ENCODE results near the gene PHACTR1. TPM values are rescaled to one million over a fixed set of nuclear protein-coding genes. Genes with fewer than 3 reads are reported as not detected.

The PHACTR1 gene
- total RNA-seq, 1 experiment from 2014 or later = 0.05 TPM

DNA sequence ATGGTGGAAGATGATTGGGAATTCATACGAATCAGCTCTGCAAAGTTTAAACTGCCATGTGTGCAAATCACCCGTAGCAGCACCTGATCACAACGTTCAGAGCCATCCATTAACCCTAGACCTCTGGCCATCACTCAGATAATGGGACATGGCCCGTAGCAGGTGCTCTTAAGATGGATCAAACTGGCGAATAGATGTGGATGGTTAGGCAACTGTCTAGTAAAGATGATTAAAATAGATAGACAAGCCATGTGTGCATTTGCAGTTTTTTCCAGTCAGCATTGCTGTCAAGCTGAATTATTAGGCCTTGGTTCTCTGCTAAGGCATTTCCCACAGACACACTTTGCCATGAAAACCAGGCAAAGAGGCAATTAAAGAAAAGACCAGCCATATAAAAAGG, 40.6 kb upstream of the PHACTR1 start:
- intact Hi-C loops (cut with micrococcal nuclease; ENCODE audit: unreplicated experiment) = no loop called here

DNA sequence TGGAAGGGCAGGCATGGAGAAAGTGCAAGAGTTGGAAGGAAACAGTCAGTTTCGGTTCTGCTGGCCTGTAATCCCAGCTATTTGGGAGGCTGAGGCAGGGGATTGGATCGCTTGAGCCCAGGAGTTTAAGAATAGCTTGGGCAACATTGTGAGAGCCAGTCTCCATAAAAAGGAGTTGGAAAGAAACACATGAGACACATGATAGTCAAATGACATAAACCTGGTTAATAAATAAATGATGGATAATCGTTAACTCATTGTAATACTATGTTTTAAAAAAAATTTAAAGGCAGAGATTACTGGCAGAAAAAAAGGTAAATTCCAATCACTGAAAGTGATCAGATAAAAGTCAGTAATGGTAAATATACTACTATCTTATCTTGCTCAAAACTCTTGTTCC, 37.2 kb upstream of the PHACTR1 start:
- DNase-seq (ENCODE audit: low read depth, low spot score) = no peak
- intact Hi-C loops (cut with micrococcal nuclease; ENCODE audit: unreplicated experiment) = no loop called here
- CTCF ChIA-PET = interaction anchor here (0.5 kb wide), 1 partner anchor 492 kb away, joined by 3 read pairs; no protein-coding TSS in a partner anchor

More for the DNA sequence above, 40.6 kb upstream of the PHACTR1 start:
- no peaks in the 10 kb centered on the region for H3K36me3 ChIP-seq (ENCODE audit: control insufficient read depth, insufficient read depth, low read length)
- ATAC-seq (no peak), DNase-seq (ENCODE audit: low read depth, low spot score) (no peak)
- no peaks in the 10 kb centered on the region for H3K9me3 ChIP-seq (ENCODE audit: control insufficient read depth, insufficient read depth, low read depth, low read length)
- H3K27me3 ChIP-seq (ENCODE audit: control insufficient read depth, insufficient read depth, low read length) = no peaks in the 10 kb centered on the region
- CTCF ChIA-PET = no interaction called here
- no TSS peak for BruUV-seq (replicated peaks)
- in situ Hi-C loops (cut with HindIII; ENCODE audit: low pct_unique_long_range_greater_than_20kb, low sequenced_read_pairs) = no loop called here
- TF ChIP-seq SIN3A (IDR thresholded peaks at IDR 0.05; ENCODE audit: borderline replicate concordance, insufficient read depth, low read depth, low read length) (no peak), TCF7L2 (IDR thresholded peaks at IDR 0.05; ENCODE audit: low read depth, low read length) (no peak), POLR2AphosphoS5 (IDR thresholded peaks at IDR 0.05; ENCODE audit: low read depth, low read length) (no peak)
- TF ChIP-seq, protein P1, sequence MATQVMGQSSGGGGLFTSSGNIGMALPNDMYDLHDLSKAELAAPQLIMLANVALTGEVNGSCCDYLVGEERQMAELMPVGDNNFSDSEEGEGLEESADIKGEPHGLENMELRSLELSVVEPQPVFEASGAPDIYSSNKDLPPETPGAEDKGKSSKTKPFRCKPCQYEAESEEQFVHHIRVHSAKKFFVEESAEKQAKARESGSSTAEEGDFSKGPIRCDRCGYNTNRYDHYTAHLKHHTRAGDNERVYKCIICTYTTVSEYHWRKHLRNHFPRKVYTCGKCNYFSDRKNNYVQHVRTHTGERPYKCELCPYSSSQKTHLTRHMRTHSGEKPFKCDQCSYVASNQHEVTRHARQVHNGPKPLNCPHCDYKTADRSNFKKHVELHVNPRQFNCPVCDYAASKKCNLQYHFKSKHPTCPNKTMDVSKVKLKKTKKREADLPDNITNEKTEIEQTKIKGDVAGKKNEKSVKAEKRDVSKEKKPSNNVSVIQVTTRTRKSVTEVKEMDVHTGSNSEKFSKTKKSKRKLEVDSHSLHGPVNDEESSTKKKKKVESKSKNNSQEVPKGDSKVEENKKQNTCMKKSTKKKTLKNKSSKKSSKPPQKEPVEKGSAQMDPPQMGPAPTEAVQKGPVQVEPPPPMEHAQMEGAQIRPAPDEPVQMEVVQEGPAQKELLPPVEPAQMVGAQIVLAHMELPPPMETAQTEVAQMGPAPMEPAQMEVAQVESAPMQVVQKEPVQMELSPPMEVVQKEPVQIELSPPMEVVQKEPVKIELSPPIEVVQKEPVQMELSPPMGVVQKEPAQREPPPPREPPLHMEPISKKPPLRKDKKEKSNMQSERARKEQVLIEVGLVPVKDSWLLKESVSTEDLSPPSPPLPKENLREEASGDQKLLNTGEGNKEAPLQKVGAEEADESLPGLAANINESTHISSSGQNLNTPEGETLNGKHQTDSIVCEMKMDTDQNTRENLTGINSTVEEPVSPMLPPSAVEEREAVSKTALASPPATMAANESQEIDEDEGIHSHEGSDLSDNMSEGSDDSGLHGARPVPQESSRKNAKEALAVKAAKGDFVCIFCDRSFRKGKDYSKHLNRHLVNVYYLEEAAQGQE (IDR thresholded peaks at IDR 0.05; ENCODE audit: insufficient read depth in 1 of 2, low read depth in 2 of 2, low read length in 1 of 2) = no peak
- TF ChIP-seq, protein P2, sequence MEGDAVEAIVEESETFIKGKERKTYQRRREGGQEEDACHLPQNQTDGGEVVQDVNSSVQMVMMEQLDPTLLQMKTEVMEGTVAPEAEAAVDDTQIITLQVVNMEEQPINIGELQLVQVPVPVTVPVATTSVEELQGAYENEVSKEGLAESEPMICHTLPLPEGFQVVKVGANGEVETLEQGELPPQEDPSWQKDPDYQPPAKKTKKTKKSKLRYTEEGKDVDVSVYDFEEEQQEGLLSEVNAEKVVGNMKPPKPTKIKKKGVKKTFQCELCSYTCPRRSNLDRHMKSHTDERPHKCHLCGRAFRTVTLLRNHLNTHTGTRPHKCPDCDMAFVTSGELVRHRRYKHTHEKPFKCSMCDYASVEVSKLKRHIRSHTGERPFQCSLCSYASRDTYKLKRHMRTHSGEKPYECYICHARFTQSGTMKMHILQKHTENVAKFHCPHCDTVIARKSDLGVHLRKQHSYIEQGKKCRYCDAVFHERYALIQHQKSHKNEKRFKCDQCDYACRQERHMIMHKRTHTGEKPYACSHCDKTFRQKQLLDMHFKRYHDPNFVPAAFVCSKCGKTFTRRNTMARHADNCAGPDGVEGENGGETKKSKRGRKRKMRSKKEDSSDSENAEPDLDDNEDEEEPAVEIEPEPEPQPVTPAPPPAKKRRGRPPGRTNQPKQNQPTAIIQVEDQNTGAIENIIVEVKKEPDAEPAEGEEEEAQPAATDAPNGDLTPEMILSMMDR (IDR thresholded peaks at IDR 0.05) = no peak
- H3K27ac ChIP-seq (ENCODE audit: low read length) = no peak overlapping the region
- POLR2A ChIA-PET = no interaction called here
- no peak overlapping the region for H3K4me3 ChIP-seq (ENCODE audit: low read depth in 2 of 2, low read length in 2 of 2)
- no peaks in the 10 kb centered on the region for H3K4me1 ChIP-seq (ENCODE audit: control insufficient read depth, insufficient read depth, low read length)

More for the DNA sequence above, 37.2 kb upstream of the PHACTR1 start:
- no peak overlapping the region for H3K4me3 ChIP-seq (ENCODE audit: low read depth in 2 of 2, low read length in 2 of 2)
- POLR2A ChIA-PET = no interaction called here
- no peaks in the 10 kb centered on the region for H3K36me3 ChIP-seq (ENCODE audit: control insufficient read depth, insufficient read depth, low read length)
- H3K9me3 ChIP-seq (ENCODE audit: control insufficient read depth, insufficient read depth, low read depth, low read length) = no peaks in the 10 kb centered on the region
- no peak for ATAC-seq
- in situ Hi-C loops (cut with HindIII; ENCODE audit: low pct_unique_long_range_greater_than_20kb, low sequenced_read_pairs) = no loop called here
- no peaks in the 10 kb centered on the region for H3K27me3 ChIP-seq (ENCODE audit: control insufficient read depth, insufficient read depth, low read length)
- H3K27ac ChIP-seq (ENCODE audit: low read length) = no peak overlapping the region
- TF ChIP-seq, protein P1 (IDR thresholded peaks at IDR 0.05; ENCODE audit: insufficient read depth in 1 of 2, low read depth in 2 of 2, low read length in 1 of 2) = no peak
- TF ChIP-seq POLR2AphosphoS5 (IDR thresholded peaks at IDR 0.05; ENCODE audit: low read depth, low read length) = no peak
- no peak for TF ChIP-seq TCF7L2 (IDR thresholded peaks at IDR 0.05; ENCODE audit: low read depth, low read length)
- TF ChIP-seq, protein P2 (IDR thresholded peaks at IDR 0.05) = no peak
- no peak for TF ChIP-seq SIN3A (IDR thresholded peaks at IDR 0.05; ENCODE audit: borderline replicate concordance, insufficient read depth, low read depth, low read length)
- no peaks in the 10 kb centered on the region for H3K4me1 ChIP-seq (ENCODE audit: control insufficient read depth, insufficient read depth, low read length)
- BruUV-seq (replicated peaks) = no TSS peak
